ENCODE measurements around the gene AOX1.

- TF ChIP-seq POLR2AphosphoS5 (IDR thresholded peaks at IDR 0.05) (no peak), CTCF (IDR thresholded peaks at IDR 0.05) (no peak), POLR2A (IDR thresholded peaks at IDR 0.05) (no peak), EP300 (IDR thresholded peaks at IDR 0.05) (no peak)
These were observed 47.7 kb upstream of the AOX1 start for GRCh38 chr2:200538139-200538538.

Measured in sigmoid colon (tissue), 4 donors.